DMS 273 (cell line): ENCODE measurements around the gene OR2M7.
"Not testable (repeated sequence)": the region's sequence is repeated elsewhere in the genome, so short reads cannot be mapped to it uniquely, and the experiment has no call there.

Experiments
- DNase-seq: peaks from one replicate; lab custom pipeline; 2025; ENCODE audit not compliant: unreplicated experiment; lab: John Stamatoyannopoulos, UW

OR2M7 gene, protein sequence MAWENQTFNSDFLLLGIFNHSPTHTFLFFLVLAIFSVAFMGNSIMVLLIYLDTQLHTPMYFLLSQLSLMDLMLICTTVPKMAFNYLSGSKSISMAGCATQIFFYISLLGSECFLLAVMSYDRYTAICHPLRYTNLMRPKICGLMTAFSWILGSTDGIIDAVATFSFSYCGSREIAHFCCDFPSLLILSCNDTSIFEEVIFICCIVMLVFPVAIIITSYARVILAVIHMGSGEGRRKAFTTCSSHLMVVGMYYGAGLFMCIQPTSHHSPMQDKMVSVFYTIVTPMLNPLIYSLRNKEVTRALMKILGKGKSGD

GRCh38 chr1:248324468-248324867 is at the start of gene OR2M7:
TSS of gene OR2M7 (minus strand) at chr1:248324568. CDS start at chr1:248324568, 0 bp downstream.
- no peak for DNase-seq

GRCh38 chr1:248373761-248374160 is 49.4 kb upstream of the OR2M7 start:
- DNase-seq = no peak

DNA sequence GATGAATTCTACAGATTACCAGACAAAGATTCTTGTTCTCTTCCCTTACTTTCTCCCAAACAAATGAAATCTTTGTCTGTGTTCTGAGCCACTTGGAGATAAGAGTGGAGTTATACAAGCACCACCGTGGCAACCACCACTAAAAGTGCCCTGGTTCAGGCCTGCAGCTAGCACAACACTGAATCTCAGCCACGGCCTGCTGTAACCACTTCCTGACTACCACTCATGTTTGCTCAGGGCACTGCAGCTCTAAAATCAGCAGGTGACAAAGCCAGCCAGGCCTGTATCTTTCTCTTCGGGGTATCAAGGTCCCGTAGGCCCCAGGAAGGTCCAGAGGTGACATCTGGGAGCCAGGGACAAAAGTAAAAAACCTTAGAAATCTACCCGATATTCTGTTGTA is 48.0 kb upstream of the OR2M7 start:
- no peak for DNase-seq

DNA sequence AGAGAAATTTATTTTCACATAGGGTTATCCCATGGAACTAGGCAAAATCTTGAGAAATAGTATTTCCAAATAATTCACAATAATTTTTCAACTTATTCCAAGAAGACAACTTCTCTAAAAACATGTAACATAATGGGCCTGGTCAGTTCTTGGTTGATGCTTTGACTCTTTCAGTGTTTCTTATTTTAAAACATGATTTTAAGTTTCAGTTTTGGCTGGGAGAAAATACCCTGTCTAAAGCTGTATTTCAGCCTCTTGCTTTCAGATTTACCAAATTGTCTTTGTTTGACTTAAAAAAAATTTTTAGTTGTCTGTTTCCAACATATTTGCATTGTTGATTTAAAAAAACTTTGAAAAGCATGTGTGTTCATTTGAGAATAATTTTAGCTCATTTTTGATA is 42.2 kb upstream of the OR2M7 start:
- DNase-seq = no peak

- DNase-seq = no peak
These were observed 36.9 kb upstream of the OR2M7 start, which contains the start of gene OR2T4 for GRCh38 chr1:248361121-248361715. TSS of gene OR2T4 (plus strand) at chr1:248361665. CDS start at chr1:248361665, 0 bp downstream.

GRCh38 chr1:248359415-248359814 is 35.0 kb upstream of the OR2M7 start:
- DNase-seq = no peak

- DNase-seq = no peak
These were observed 24.1 kb upstream of the OR2M7 start, which contains the start of gene OR14C36 for GRCh38 chr1:248348475-248348874. TSS of gene OR14C36 (plus strand) at chr1:248348775. CDS start at chr1:248348775, 0 bp downstream.

- DNase-seq = no peak
These were observed 19.1 kb upstream of the OR2M7 start for GRCh38 chr1:248343451-248343850.

GRCh38 chr1:248316796-248317195 is 7.6 kb downstream of the OR2M7 start:
- DNase-seq = no peak

DNA sequence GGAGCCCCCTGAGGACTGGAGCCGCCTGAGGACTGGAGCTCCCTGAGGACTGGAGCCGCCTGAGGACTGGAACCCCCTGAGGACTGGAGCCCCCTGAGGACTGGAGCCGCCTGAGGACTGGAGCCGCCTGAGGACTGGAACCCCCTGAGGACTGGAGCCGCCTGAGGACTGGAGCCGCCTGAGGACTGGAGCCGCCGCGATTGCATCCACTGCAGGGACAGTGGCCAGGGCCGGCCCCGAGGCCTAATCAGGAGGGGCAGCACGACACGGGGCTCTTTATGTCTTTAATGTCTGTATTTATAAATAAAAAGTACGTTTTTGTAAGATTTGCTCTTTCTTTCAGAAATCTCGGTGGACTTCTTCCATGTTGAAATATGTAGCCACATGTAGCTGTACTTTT is 17.6 kb downstream of the OR2M7 start:
- DNase-seq = not testable (repeated sequence)

GRCh38 chr1:248306103-248306502 is 18.3 kb downstream of the OR2M7 start:
- DNase-seq = no peak

DNA sequence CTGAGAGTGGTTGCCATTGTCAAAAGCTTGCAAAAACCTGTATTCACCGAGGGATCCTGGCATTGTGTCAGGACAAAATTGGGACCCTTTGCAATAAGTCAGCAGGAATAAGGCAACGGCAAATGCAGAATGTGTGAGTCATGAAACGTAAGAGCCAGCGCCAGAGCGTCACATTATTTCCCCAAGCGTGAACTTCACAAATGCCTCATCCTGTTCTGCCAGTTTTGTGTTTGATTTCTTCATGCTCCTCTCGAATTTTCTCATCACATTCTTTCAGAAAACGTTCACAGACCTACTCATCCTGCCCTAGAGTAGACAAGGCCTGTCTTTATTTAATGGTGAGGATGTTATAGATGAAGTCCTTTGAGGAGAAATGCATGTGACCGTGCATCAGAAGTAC is 18.7 kb downstream of the OR2M7 start:
- not testable (repeated sequence) for DNase-seq

- no peak for DNase-seq
These were observed 21.0 kb downstream of the OR2M7 start, which contains the start of gene OR2T12 for GRCh38 chr1:248303324-248303723. TSS of gene OR2T12 (minus strand) at chr1:248303424. CDS start at chr1:248295578, 7,846 bp downstream.

DNA sequence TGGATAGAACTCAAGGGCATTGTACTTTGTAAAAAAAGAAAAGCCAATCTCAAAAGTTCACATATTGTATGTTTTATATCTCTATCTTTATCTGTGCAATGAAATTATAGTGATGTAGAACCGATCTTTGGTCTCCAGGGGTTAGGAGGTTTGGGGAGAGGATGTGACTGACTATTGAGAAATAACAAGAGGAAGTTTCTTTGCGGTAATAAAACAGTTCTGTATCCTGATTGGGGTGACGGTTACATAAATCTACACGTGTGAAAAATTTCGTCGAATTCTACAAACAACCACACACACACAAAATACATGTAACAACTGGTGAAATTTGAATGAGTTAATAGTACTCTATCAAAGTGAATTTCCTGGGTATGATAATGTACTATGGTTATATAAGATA is 36.0 kb downstream of the OR2M7 start:
- no peak for DNase-seq

- DNase-seq = no peak
These were observed 46.5 kb downstream of the OR2M7 start, which contains the start of gene OR2T33 for GRCh38 chr1:248277876-248278275. TSS of gene OR2T33 (minus strand) at chr1:248277976. CDS start at chr1:248273814, 4,162 bp downstream.
